Natural killer cell (primary cell): ENCODE results near the gene MAPRE2. TPM values are rescaled to one million over a fixed set of nuclear protein-coding genes. Genes with fewer than 3 reads are reported as not detected.

Experiments used
- ATAC-seq, 3 donors: fragments of 150-1000 bp in 2 of 3; fragments of 200-7000 bp in 1 of 3; cut with Tn5 transposase; 1 replicate in 1 of 3; 2 replicates in 2 of 3; pipeline ENCODE4 v1.10.0; 2021; ENCODE audit warnings: mild to moderate bottlenecking in 2 of 3, moderate library complexity in 2 of 3
- DNase-seq, 2 donors: peaks; one replicate each; pipeline versions ENCODE4 v3.0.0 to v3.0.0-alpha.2; 2013 to 2021; ENCODE audit warnings: mixed read lengths in 1 of 2
- H3K27ac ChIP-seq: one replicate; pipeline ENCODE4 v1.5.1; 2013; ENCODE audit warnings: mild to moderate bottlenecking, low read length
- H3K27me3 ChIP-seq: one replicate; pipeline ENCODE4 v1.6.1; 2013; ENCODE audit warnings: low read length; ENCODE audit not compliant: control insufficient read depth, insufficient read depth
- H3K36me3 ChIP-seq: one replicate; pipeline ENCODE4 v1.6.1; 2013; ENCODE audit warnings: low read length; ENCODE audit not compliant: control insufficient read depth, insufficient read depth
- H3K4me1 ChIP-seq: one replicate; pipeline ENCODE4 v1.6.1; 2013; ENCODE audit warnings: low read length; ENCODE audit not compliant: control insufficient read depth, insufficient read depth
- H3K4me3 ChIP-seq: one replicate; pipeline ENCODE4 v1.5.1; 2013; ENCODE audit warnings: low read length
- H3K9me3 ChIP-seq: one replicate; pipeline ENCODE4 v1.6.1; 2013; ENCODE audit warnings: low read length; ENCODE audit not compliant: control insufficient read depth, insufficient read depth
- H3K27ac Mint-ChIP-seq, 2 donors: one replicate each; pipeline ENCODE4 v1.8.0; 2022; ENCODE audit warnings: mild to moderate bottlenecking in 2 of 2, mixed read lengths in 2 of 2, moderate library complexity in 1 of 2
- H3K27me3 Mint-ChIP-seq, 2 donors: one replicate each; pipeline ENCODE4 v1.8.0; 2022; ENCODE audit warnings: low read depth in 2 of 2, mixed read lengths in 2 of 2
- H3K36me3 Mint-ChIP-seq: one replicate; pipeline ENCODE4 v1.8.0; 2022; ENCODE audit warnings: mixed read lengths
- H3K4me1 Mint-ChIP-seq, 2 donors: one replicate each; pipeline ENCODE4 v1.8.0; 2022; ENCODE audit warnings: mixed read lengths in 2 of 2
- H3K4me3 Mint-ChIP-seq: one replicate; pipeline ENCODE4 v1.8.0; 2022; ENCODE audit warnings: mild to moderate bottlenecking, moderate library complexity, mixed read lengths
- H3K9me3 Mint-ChIP-seq, 2 donors: one replicate each; pipeline ENCODE4 v1.8.0; 2022; ENCODE audit warnings: mixed read lengths in 2 of 2
- CTCF ChIP-seq: fragments of 200-600 bp; IDR thresholded peaks from one replicate; pipeline ENCODE4 v1.8.0; 2022; ENCODE audit warnings: antibody characterized with exemption
- WGBS: methylation state at CpG from one replicate; pipeline ENCODE4 v1.1.7; 2013; ENCODE audit warnings: missing lambda C conversion rate; ENCODE audit not compliant: insufficient coverage; 5-methylcytosine and 5-hydroxymethylcytosine counted together
- intact Hi-C: fragments of 100-400 bp; cut with micrococcal nuclease; formaldehyde crosslinking; loops from one replicate; pipeline ENCODE4 v1.14.2; 2022
- total RNA-seq, 4 donors: library from RNA; stranded (reverse); fragments of 120-200 nt in 1 of 4; gene quantifications; one replicate each; pipeline versions ENCODE4 v1.2.3 to v1.2.4, GENCODE V29; 2013 to 2022

Gene MAPRE2
- total RNA-seq, 3 donors from 2014 or later (not counting 1 experiment from before 2014, with no cell fraction given) = 159 to 283 (median 207) TPM

DNA sequence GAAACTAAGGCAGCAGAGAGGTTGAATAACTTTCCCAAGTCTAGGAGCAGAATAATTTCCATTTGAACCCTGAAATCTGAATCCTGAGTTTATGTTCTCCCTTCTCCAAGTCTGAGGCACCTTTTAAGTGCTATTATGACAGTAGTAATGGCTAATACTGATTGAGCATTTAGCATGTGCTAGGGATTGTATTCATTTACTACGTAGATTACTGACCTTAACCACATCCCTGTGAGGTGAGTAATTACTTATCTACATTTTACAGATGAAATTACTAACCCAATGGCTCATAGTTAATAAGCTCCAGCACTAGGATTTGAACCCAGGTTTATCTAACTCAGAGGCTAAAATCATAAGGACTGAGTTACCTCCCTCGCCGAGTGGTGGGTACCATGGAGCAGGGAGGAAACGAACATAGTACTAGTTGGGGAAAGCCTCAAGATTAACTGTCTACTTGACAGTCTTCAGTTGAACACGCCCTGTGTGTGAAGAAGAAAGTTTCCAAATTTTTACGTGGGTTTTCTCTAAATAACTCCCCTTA lies 93.0 kb downstream of the MAPRE2 start:
- Mint-ChIP-seq H3K9me3 (no peaks in the 10 kb centered on the region), H3K4me1 (peaks cover 64 to 76% of the 10 kb centered on the region in 2 donors)
- ATAC-seq = no peak

GRCh38 chr18:35134791-35135531 lies 93.7 kb downstream of the MAPRE2 start:
- Mint-ChIP-seq H3K4me3 (no peak overlapping the region), H3K36me3 (no peaks in the 10 kb centered on the region), H3K27me3 (no peaks in the 10 kb centered on the region), H3K9me3 (no peaks in the 10 kb centered on the region), H3K27ac (peak overlapping the region; percentile 82 to 97), H3K4me1 (peaks cover 58 to 69% of the 10 kb centered on the region in 2 donors)
- intact Hi-C loops = no loop called here
- no peak for DNase-seq
- H3K27me3 ChIP-seq = no peaks in the 10 kb centered on the region
- 96% methylated on average over 4 of the region's 4 CpGs for WGBS
- H3K9me3 ChIP-seq = no peaks in the 10 kb centered on the region
- no peak overlapping the region for H3K4me3 ChIP-seq
- H3K27ac ChIP-seq = no peak overlapping the region
- TF ChIP-seq CTCF = no peak
- H3K4me1 ChIP-seq = peaks cover 23% of the 10 kb centered on the region
- peaks cover 71% of the 10 kb centered on the region for H3K36me3 ChIP-seq
- ATAC-seq = no peak

More for the DNA sequence above, 93.0 kb downstream of the MAPRE2 start:
- Histone ChIP-seq H3K9me3 (no peaks in the 10 kb centered on the region), H3K4me1 (peaks cover 23% of the 10 kb centered on the region), H3K27ac (no peak overlapping the region), H3K36me3 (peaks cover 71% of the 10 kb centered on the region), H3K27me3 (no peaks in the 10 kb centered on the region), H3K4me3 (no peak overlapping the region)
- Mint-ChIP-seq H3K36me3 (peaks cover 6% of the 10 kb centered on the region), H3K27me3 (no peaks in the 10 kb centered on the region), H3K27ac (peak overlapping the region; percentile 82 to 97), H3K4me3 (no peak overlapping the region)
- no peak for TF ChIP-seq CTCF
- 91% methylated on average over 5 of the region's 6 CpGs for WGBS
- intact Hi-C loops = no loop called here
- no peak for DNase-seq

GRCh38 chr18:35136248-35136647 lies 95.0 kb downstream of the MAPRE2 start:
- no peaks in the 10 kb centered on the region for H3K27me3 Mint-ChIP-seq
- H3K9me3 ChIP-seq = no peaks in the 10 kb centered on the region
- DNase-seq = no peak
- no peak overlapping the region for H3K4me3 Mint-ChIP-seq
- no peak overlapping the region for H3K27ac ChIP-seq
- peak overlapping the region; percentile 56 to 82 for H3K27ac Mint-ChIP-seq
- intact Hi-C loops = no loop called here
- no peaks in the 10 kb centered on the region for H3K27me3 ChIP-seq
- ATAC-seq = no peak
- 96% methylated on average over 3 of the region's 3 CpGs for WGBS
- H3K9me3 Mint-ChIP-seq = no peaks in the 10 kb centered on the region
- H3K36me3 ChIP-seq = peaks cover 70% of the 10 kb centered on the region
- H3K4me3 ChIP-seq = no peak overlapping the region
- H3K4me1 Mint-ChIP-seq = peaks cover 58 to 61% of the 10 kb centered on the region in 2 donors
- no peak for TF ChIP-seq CTCF
- peaks cover 6% of the 10 kb centered on the region for H3K36me3 Mint-ChIP-seq
- H3K4me1 ChIP-seq = peaks cover 17% of the 10 kb centered on the region
